Activated naive CD4-positive, alpha-beta T cell treated with anti-CD3 and anti-CD28 coated beads, Interleukin-2, amount 50 U/mL, for 24 hours (primary cell): ENCODE results near the gene ABCB1.

ENCODE experiments used
- H3K27ac Mint-ChIP-seq: one replicate; pipeline ENCODE4 v1.8.0; 2021; ENCODE audit warnings: mild to moderate bottlenecking, mixed read lengths
- H3K27me3 Mint-ChIP-seq: one replicate; pipeline ENCODE4 v1.8.0; 2021; ENCODE audit warnings: mixed read lengths
- H3K36me3 Mint-ChIP-seq: one replicate; pipeline ENCODE4 v1.8.0; 2021; ENCODE audit warnings: mixed read lengths
- H3K4me1 Mint-ChIP-seq: one replicate; pipeline ENCODE4 v1.8.0; 2021; ENCODE audit warnings: mixed read lengths
- H3K4me3 Mint-ChIP-seq: one replicate; pipeline ENCODE4 v1.8.0; 2021; ENCODE audit warnings: mild to moderate bottlenecking, mixed read lengths
- H3K9me3 Mint-ChIP-seq: one replicate; pipeline ENCODE4 v1.8.0; 2021; ENCODE audit warnings: mixed read lengths

ABCB1 gene

DNA sequence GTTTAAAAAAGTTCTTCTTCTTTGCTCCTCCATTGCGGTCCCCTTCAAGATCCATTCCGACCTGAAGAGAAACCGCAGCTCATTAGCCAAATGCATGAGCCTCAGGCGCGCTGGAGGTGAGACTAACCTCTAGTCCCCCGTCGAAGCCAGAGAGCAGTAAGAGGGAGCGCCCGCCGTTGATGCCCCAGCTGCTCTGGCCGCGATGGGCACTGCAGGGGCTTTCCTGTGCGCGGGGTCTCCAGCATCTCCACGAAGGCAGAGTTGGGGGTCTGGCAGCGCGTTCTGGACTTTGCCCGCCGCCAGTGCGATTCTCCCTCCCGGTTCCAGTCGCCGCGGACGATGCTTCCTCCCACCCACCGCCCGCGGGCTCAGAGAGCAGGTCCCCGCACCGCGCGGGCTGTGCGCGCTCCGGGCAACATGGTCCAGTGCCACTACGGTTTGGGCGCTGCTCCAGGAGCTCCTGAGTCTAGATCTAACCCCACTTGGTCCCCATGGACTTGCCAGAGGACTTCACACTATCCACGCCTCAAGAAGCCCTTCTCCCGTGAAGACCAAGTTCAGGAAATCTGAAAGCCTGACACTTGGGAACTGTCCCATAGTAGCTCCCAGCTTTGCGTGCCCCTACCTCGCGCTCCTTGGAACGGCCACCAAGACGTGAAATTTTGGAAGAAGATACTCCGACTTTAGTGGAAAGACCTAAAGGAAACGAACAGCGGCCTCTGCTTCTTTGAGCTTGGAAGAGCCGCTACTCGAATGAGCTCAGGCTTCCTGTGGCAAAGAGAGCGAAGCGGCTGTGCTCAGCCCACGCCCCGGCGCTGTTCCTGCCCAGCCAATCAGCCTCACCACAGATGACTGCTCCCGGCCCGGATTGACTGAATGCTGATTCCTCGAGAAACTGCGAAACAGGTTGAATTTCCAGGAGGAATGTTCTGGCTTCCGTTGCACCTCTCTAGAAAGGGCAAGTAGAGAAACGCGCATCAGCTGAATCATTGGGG lies at the start of gene ABCB1:
Gene ABCB1, minus strand, starts transcription at position 755 of the 995 bp plus-strand sequence. Its CDS starts 700 bp downstream, at position 55.
- Mint-ChIP-seq H3K4me1 (peaks cover 29% of the 10 kb centered on the region), H3K4me3 (peak within 1 kb of the TSS; percentile 77), H3K9me3 (no peaks in the 10 kb centered on the region), H3K27ac (no peak within 1 kb of the TSS), H3K27me3 (peaks cover 24% of the 10 kb centered on the region), H3K36me3 (peaks cover 1% of the 10 kb centered on the region)

DNA sequence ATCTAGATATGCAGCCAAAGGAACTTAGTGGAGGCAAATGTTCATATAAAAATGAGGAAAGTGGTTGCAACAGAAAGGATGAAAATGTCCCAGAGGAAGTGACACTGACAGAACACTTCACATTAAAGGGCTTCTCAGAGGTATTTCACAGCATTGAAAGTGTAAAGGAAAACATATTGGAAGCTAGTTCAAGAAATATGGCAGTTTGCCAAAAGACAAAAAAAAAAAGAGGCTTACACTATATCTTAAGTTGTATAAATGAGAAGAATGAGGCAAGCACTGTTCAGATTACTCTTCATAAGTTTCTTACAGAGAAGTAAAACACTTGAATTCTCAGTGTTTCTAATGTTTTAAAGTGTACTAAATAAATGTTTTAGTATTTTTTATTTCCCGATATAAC lies 47.6 kb upstream of the ABCB1 start:
- no peak overlapping the region for H3K4me3 Mint-ChIP-seq
- no peaks in the 10 kb centered on the region for H3K4me1 Mint-ChIP-seq
- H3K27me3 Mint-ChIP-seq: peaks cover 4% of the 10 kb centered on the region
- H3K27ac Mint-ChIP-seq: no peak overlapping the region
- H3K36me3 Mint-ChIP-seq: no peaks in the 10 kb centered on the region
- H3K9me3 Mint-ChIP-seq: no peaks in the 10 kb centered on the region

DNA sequence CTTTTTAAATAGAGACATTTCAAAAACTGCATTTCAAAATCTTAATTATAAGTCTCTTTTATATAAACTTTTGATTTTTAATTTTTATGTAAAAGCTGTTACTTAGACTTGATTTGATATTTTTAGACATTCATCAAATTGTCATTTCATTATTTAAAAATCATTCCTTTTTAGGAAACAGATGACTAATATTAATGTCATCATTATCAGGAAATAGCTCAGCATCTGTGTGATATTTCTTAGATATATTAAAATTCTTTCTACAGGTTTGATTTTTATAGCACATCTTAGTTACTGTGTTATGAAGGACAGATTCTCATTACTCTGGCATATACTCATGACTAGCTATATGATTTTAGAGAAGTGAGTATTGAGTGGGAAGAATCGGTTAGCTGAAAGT lies 44.8 kb upstream of the ABCB1 start:
- H3K36me3 Mint-ChIP-seq: no peaks in the 10 kb centered on the region
- no peak overlapping the region for H3K27ac Mint-ChIP-seq
- no peak overlapping the region for H3K4me3 Mint-ChIP-seq
- no peaks in the 10 kb centered on the region for H3K4me1 Mint-ChIP-seq
- no peaks in the 10 kb centered on the region for H3K9me3 Mint-ChIP-seq
- peaks cover 4% of the 10 kb centered on the region for H3K27me3 Mint-ChIP-seq

DNA sequence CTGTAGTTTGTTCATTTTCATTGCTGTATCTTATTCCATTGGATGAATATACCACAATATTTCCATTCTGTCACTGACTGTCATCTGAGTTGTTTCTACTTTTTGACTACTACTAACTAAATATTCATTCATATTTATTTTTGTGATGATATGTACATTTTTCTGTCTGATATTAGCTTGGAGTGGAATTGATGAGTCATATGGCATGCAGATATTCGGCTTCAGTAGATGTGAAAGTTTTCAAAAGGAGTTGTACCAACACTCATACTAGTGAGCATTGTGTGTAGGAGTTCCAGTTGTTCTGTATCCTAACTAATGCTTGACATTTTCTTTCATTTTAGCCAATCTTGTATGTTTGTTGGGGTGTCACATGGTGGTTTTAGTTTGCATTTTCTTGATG lies 35.2 kb upstream of the ABCB1 start:
- H3K27me3 Mint-ChIP-seq: peaks cover 11% of the 10 kb centered on the region
- no peak overlapping the region for H3K4me3 Mint-ChIP-seq
- no peaks in the 10 kb centered on the region for H3K4me1 Mint-ChIP-seq
- H3K27ac Mint-ChIP-seq: no peak overlapping the region
- H3K9me3 Mint-ChIP-seq: peaks cover 7% of the 10 kb centered on the region
- no peaks in the 10 kb centered on the region for H3K36me3 Mint-ChIP-seq

DNA sequence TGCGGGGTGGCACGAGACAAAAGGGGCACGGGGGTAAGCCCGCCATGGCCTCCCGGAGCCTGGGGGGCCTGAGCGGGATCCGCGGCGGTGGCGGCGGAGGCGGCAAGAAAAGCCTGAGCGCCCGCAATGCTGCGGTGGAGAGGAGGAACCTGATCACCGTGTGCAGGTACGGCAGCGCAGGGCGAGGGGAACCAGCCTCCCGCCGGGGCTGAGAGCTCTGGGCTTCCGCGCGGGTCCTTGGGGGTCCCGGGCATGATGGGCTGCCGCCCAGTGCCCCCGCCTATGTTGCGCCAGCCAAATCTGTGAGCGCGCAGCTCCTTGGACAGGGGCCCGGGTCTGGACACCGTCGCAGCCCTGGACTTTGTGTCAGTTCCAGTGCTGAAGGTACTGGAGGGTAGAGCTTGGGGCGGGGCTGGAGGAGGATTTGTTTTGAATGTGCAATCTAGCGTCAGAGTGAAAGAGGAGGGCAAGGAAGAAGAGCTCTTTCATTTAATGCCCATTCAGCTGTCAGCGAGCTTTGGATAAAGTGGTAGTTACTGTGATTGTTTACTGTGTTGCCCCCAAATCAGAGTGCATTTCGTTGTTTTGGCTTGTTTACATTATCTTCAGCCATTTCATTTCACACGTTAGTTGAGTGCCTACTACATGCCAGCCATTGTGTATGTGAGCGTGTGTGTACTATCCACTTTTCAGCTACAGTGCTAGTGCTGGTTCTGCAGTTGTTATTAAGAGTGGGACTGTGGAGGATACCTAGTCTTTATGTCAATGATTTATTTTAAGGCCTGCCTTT lies 28.3 kb upstream of the ABCB1 start:
- H3K4me3 Mint-ChIP-seq: peak overlapping the region; percentile 78
- no peaks in the 10 kb centered on the region for H3K36me3 Mint-ChIP-seq
- peaks cover 12% of the 10 kb centered on the region for H3K4me1 Mint-ChIP-seq
- no peaks in the 10 kb centered on the region for H3K9me3 Mint-ChIP-seq
- H3K27ac Mint-ChIP-seq: no peak overlapping the region
- H3K27me3 Mint-ChIP-seq: peaks cover 19% of the 10 kb centered on the region

DNA sequence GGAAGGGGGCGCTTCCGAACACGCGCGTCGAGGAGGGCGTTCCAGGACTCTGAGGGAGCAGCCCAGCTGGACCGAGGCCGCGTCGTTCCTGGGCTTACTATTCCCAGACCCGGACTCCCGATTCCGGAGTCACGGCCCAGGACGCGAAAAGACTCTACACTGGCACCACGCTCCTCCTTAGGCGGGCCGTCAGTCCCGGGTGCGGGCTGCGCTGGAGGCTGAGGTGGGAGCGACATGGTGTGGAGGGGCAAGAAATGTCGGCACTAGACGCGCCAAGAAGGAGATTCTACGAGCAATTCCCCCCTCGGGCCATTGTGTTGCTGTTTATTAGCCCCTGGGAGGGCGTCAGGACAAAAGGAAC lies 26.9 kb upstream of the ABCB1 start:
- no peaks in the 10 kb centered on the region for H3K9me3 Mint-ChIP-seq
- H3K36me3 Mint-ChIP-seq: no peaks in the 10 kb centered on the region
- peaks cover 16% of the 10 kb centered on the region for H3K27me3 Mint-ChIP-seq
- H3K27ac Mint-ChIP-seq: no peak overlapping the region
- peaks cover 12% of the 10 kb centered on the region for H3K4me1 Mint-ChIP-seq
- H3K4me3 Mint-ChIP-seq: peak overlapping the region; percentile 78

DNA sequence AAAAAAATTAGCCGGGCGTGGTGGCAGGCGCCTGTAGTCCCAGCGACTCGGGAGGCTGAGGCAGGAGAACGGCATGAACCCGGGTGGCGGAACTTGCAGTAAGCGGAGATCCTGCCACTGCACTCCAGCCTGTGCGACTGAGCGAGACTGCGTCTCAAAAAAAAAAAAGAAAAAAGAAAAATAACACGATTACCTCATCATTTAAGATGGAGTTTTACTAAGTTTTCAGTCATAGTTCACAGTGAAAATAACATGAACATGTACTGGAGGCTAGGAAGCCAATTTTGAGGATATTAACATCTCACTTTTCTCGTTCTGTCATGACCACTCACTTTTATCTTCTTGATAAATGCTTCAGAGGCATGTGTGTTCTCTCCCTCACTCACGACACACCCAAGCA lies 24.4 kb upstream of the ABCB1 start:
- H3K27me3 Mint-ChIP-seq: peaks cover 13% of the 10 kb centered on the region
- H3K4me3 Mint-ChIP-seq: no peak overlapping the region

DNA sequence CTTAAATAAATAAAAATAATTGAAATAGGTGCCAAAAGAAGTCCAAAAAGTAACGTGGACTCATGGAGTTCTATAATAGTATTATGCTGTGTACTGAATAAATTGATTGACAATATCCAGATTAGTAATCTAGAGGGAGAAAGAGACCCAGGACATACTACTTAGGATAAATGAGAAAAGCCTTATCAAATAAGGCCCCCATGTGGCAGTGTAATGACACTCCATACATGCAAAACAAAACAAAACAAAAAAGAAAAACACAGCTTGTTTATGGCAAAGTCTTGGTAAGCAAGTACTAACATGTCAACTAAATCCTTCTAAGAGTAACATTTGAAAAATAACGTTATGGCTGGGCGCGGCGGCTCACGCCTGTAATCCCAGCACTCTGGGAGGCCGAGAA lies 23.9 kb upstream of the ABCB1 start:
- H3K36me3 Mint-ChIP-seq: no peaks in the 10 kb centered on the region

More for the DNA sequence above, 24.4 kb upstream of the ABCB1 start:
- Mint-ChIP-seq H3K27ac (no peak overlapping the region), H3K36me3 (no peaks in the 10 kb centered on the region), H3K4me1 (peaks cover 12% of the 10 kb centered on the region), H3K9me3 (no peaks in the 10 kb centered on the region)

DNA sequence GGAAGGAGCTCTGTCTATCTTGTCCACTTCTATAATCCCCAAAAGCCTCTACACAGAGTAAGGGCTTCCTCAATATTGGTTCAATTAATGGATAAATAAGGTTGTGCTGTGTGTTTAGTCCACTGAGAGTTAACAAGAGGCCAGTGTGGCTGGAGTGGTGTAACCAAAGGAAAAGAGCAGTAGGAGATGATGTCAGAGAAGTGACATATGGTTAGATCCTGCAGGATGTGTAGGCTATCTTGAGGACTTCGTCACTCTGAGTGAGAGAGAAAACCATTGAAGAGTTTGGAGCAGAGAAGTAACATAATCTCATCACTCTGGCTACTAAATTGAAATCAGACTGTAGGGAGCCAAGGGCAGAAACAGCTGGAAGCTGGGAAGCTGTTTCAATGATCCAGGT lies 14.5 kb upstream of the ABCB1 start:
- no peak overlapping the region for H3K4me3 Mint-ChIP-seq

More for the DNA sequence above, 23.9 kb upstream of the ABCB1 start:
- Mint-ChIP-seq H3K27me3 (peaks cover 13% of the 10 kb centered on the region), H3K4me3 (no peak overlapping the region), H3K27ac (no peak overlapping the region), H3K4me1 (peaks cover 12% of the 10 kb centered on the region), H3K9me3 (no peaks in the 10 kb centered on the region)

DNA sequence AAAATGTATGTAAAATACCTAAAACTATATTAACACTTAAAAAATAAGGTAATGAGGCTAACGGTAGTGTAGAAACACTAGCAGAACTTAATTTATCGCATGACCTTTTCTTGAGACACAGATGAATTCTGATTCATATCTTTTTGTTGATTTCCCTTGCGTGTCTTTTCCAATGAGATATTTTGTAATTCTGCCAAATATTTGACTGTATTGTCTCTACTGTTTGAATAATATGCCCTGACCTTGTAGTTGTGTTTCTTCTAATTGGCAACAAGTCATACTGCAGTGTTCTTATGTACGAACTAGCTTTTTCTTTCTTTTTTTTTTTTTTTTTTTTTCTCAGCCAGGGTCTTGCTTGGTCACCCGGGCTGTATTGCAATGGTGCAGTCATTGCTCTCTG lies 9.2 kb upstream of the ABCB1 start:
- H3K4me3 Mint-ChIP-seq: no peak overlapping the region
- peaks cover 16% of the 10 kb centered on the region for H3K27me3 Mint-ChIP-seq
- no peaks in the 10 kb centered on the region for H3K36me3 Mint-ChIP-seq
- H3K27ac Mint-ChIP-seq: no peak overlapping the region
- H3K4me1 Mint-ChIP-seq: no peaks in the 10 kb centered on the region
- no peaks in the 10 kb centered on the region for H3K9me3 Mint-ChIP-seq

More for the DNA sequence above, 14.5 kb upstream of the ABCB1 start:
- no peaks in the 10 kb centered on the region for H3K4me1 Mint-ChIP-seq
- peaks cover 2% of the 10 kb centered on the region for H3K36me3 Mint-ChIP-seq
- peaks cover 16% of the 10 kb centered on the region for H3K27me3 Mint-ChIP-seq
- peak overlapping the region; percentile 27 for H3K27ac Mint-ChIP-seq
- H3K9me3 Mint-ChIP-seq: no peaks in the 10 kb centered on the region

DNA sequence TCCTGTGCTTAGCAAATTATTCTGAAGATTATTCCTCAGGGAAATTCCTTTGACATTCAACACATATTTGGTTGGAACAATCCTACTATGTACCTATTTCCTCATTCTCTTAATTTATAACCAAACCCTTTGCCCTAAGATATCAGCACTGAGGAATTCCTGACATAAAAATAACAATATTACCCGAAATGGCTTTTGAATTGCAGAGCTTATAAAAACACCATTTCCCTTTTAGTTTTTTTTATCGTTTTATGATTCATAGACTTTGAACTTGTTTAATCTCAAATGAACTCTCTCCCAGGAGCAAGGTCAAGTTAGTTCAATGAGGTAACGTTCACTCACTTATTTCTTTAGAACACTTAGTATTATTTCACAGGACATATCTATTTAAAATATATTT lies 7.7 kb upstream of the ABCB1 start:
- Mint-ChIP-seq H3K4me3 (no peak overlapping the region), H3K27ac (no peak overlapping the region), H3K27me3 (peaks cover 15% of the 10 kb centered on the region), H3K4me1 (no peaks in the 10 kb centered on the region), H3K9me3 (no peaks in the 10 kb centered on the region), H3K36me3 (no peaks in the 10 kb centered on the region)

DNA sequence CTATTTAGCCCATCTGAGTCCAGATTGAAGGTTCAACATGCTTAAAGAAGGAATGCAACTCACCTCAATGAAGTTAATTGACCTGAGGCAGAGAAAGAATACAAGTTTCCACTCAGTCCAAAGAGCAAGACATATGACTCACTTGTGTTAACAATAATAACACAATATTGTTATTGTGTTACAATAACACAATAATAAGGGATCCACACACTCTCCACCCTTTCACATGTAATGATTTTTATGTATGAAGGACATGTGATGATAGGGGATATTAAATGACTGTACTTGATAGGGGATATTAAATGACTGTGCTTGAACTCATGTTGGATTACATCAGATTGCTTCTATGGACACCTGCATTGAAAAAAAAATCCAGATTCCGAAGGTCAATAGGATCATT lies 3.6 kb upstream of the ABCB1 start:
- Mint-ChIP-seq H3K4me1 (peaks cover 21% of the 10 kb centered on the region), H3K9me3 (no peaks in the 10 kb centered on the region), H3K27ac (no peak overlapping the region), H3K27me3 (peaks cover 25% of the 10 kb centered on the region), H3K4me3 (no peak overlapping the region), H3K36me3 (peaks cover 1% of the 10 kb centered on the region)

DNA sequence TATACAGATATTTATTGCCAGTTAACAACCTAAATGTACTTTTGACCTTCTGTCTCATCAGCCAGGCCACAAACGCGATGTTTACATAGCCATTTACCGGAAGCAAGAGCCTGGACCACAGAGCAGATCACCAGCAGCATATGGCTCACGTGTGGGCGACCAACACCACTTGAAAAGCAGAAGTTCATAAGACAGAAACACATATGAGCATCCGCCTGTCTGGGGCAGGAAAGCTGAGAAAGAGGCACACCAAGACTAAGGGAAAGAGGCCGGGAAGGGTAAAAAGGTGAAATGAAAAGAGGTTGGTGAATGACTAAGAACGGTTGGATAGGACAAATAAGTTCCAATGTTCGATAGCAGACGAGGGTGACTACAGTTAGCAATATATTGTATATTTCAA lies 1.3 kb downstream of the ABCB1 start:
- H3K27ac Mint-ChIP-seq: no peak overlapping the region
- peaks cover 29% of the 10 kb centered on the region for H3K4me1 Mint-ChIP-seq
- peak overlapping the region; percentile 77 for H3K4me3 Mint-ChIP-seq
- H3K9me3 Mint-ChIP-seq: no peaks in the 10 kb centered on the region
- H3K27me3 Mint-ChIP-seq: peaks cover 22% of the 10 kb centered on the region
- H3K36me3 Mint-ChIP-seq: peaks cover 1% of the 10 kb centered on the region

DNA sequence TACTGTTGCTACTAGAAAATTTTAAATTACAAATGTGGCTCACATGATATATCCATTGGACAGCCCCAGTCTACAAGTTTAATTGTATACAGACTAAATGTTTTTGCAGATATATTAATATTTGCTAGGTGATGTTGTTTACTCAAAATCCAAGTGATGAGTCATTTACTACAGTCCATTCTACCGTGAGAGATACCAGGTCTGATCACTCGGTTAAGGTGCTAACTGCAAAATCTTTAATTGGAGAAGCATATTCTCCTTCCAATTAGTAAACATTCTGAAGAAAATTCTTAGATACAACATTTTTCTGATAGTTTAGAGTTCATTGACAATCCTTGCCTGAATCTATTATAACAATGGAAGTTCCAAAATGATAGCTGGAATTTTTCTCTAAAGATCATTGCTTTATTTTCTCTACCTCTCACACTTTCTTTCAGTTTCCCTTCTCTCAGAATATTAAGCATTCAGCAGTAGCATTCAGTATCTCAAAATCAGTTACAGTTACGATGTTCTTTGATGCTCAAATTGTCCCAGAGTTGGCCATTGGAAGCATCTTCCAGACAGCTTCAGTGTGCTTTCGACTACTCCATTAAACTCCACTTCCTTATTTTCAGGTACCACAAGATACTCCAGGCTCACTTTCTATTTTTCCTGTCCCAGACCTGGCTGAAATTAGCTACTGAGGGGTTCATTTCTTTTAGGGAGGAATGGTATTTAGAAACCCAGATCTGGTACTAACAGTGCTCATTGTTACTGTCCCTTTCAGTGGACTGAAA lies 2.3 kb downstream of the ABCB1 start:
- H3K27ac Mint-ChIP-seq: no peak overlapping the region
- peak overlapping the region; percentile 66 for H3K4me3 Mint-ChIP-seq
- peaks cover 1% of the 10 kb centered on the region for H3K36me3 Mint-ChIP-seq
- H3K9me3 Mint-ChIP-seq: no peaks in the 10 kb centered on the region
- H3K27me3 Mint-ChIP-seq: peaks cover 19% of the 10 kb centered on the region
- peaks cover 29% of the 10 kb centered on the region for H3K4me1 Mint-ChIP-seq

DNA sequence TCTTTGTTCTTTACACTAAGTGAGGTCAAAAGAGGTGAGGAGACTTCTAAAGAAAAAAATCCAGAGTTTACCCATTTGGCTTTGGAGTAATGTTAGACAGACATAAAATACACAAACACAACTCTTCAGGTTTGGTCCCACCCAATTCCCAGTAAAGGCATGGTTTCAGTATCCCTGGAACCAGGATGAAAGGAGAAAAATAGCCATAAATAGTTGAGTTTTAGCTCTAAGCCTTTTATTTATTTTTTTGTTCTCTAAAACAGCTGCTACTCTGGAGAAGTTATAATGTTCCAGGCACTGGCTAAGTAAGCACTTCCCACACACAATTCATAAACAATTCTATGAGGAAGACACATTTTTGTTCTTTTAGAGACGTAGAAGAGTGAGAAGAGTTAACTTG lies 4.0 kb downstream of the ABCB1 start:
- Mint-ChIP-seq H3K27ac (no peak overlapping the region), H3K4me3 (no peak overlapping the region), H3K27me3 (peaks cover 13% of the 10 kb centered on the region), H3K36me3 (no peaks in the 10 kb centered on the region), H3K4me1 (peaks cover 29% of the 10 kb centered on the region), H3K9me3 (no peaks in the 10 kb centered on the region)
